Adrenal gland (tissue), 12 donors: ENCODE results near the gene DCUN1D2. TPM values are rescaled to one million over a fixed set of nuclear protein-coding genes. Genes with fewer than 3 reads are reported as not detected.

ENCODE experiments used
- DNase-seq, 7 donors: peaks; one replicate each; pipeline ENCODE4 v3.0.0-alpha.2; 2019 to 2020
- H3K27ac ChIP-seq, 5 donors: fragments of 200-600 bp; sonication (generic) in 4 of 5; 1 replicate in 3 of 5; 2 replicates in 2 of 5; pipeline versions ENCODE4 v1.5.1 to v1.8.0; 2016 to 2020; ENCODE audit warnings: mild to moderate bottlenecking in 1 of 5
- H3K27me3 ChIP-seq: fragments of 200-600 bp; 2 replicates; pipeline ENCODE4 v1.8.0; 2021
- H3K36me3 ChIP-seq, 2 donors: fragments of 200-600 bp; replicated peaks in 1 of 2; 1 replicate in 1 of 2; 2 replicates in 1 of 2; pipeline versions ENCODE4 v1.5.1 to v1.8.0; 2018 to 2022
- H3K4me1 ChIP-seq, 2 donors: fragments of 200-600 bp; replicated peaks in 1 of 2; 1 replicate in 1 of 2; 2 replicates in 1 of 2; pipeline versions ENCODE4 v1.5.1 to v1.8.0; 2018 to 2021
- H3K4me3 ChIP-seq, 4 donors: fragments of 200-600 bp; sonication (generic) in 3 of 4; one replicate each; pipeline ENCODE4 v1.5.1; 2016 to 2018
- H3K9me3 ChIP-seq, 3 donors: fragments of 200-600 bp; sonication (generic) in 1 of 3; replicated peaks in 1 of 3; 1 replicate in 2 of 3; 2 replicates in 1 of 3; pipeline versions ENCODE4 v1.5.1 to v1.8.0; 2016 to 2021
- POLR2A ChIP-seq, 2 donors: fragments of 450-650 bp; IDR thresholded peaks; one replicate each; pipeline ENCODE4 v1.6.1; 2017; ENCODE audit warnings: antibody characterized with exemption in 2 of 2, mild to moderate bottlenecking in 2 of 2, moderate library complexity in 1 of 2
- WGBS, 4 donors: extraction: QIAGEN DNeasy Blood & Tissue Kit in 2 of 4; methylation state at CpG; one replicate each; pipeline versions ENCODE4 v1.1.5 to v1.1.7; 2013 to 2017; 5-methylcytosine and 5-hydroxymethylcytosine counted together
- intact Hi-C, 2 donors: fragments of 100-400 bp; cut with DNase I; formaldehyde crosslinking; loops; one replicate each; pipeline versions ENCODE4 v1.14.1 to v1.15.0; 2022 to 2023
- polyA plus RNA-seq, 3 donors: library from polyadenylated mRNA; stranded (reverse); fragments of 200-250 nt in 2 of 3; fragments of 350-450 nt in 1 of 3; fragmentation: Illumina TruSeq in 1 of 3; extraction: RNeasy Lipid Tissue Mini Kit (QIAGEN cat#74804) in 1 of 3; gene quantifications; one replicate each; pipeline ENCODE4 v1.2.3, GENCODE V29; 2013 to 2014
- total RNA-seq, 9 donors: library from RNA; depleted of rRNA in 4 of 9; stranded (reverse); fragments of >200 nt in 4 of 9; fragments of 120-200 nt in 1 of 9; fragmentation: NEBNext Ultra II Directional in 1 of 9; extraction: Animal tissue kit (Norgen Biotek cat#: 25700) in 1 of 9; gene quantifications; one replicate each; pipeline versions ENCODE4 v1.1.0 to v1.2.4, GENCODE V29; 2013 to 2023
- TF ChIP-seq, protein P1 (sequence below), 6 experiments: fragments of 450-650 bp in 4 of 6; fragments of 200-600 bp in 2 of 6; sonication (generic) in 1 of 6; IDR thresholded peaks; 1 replicate in 5 of 6; 2 replicates in 1 of 6; pipeline versions ENCODE4 v1.5.1 to v1.8.0; 2016 to 2021; ENCODE audit warnings: antibody characterized with exemption in 6 of 6, mild to moderate bottlenecking in 2 of 6, moderate library complexity in 1 of 6
- donor health status: healthy with polysubstance abuse.
- donor health status: Bipolar disorder and iron deficiency.
- donor health status: DM: yes; HTN: yes; CAD: no.
- donor health status: DM: no; HTN: no; CAD: no.
- donor health status: DM: no; HTN: no; CAD: no.
- donor health status: DM: yes; HTN: yes; CAD: no.

The DCUN1D2 gene
- total and polyA plus RNA-seq, 12 donors, result 8.1 to 28.0 (median 18.8) TPM

DNA sequence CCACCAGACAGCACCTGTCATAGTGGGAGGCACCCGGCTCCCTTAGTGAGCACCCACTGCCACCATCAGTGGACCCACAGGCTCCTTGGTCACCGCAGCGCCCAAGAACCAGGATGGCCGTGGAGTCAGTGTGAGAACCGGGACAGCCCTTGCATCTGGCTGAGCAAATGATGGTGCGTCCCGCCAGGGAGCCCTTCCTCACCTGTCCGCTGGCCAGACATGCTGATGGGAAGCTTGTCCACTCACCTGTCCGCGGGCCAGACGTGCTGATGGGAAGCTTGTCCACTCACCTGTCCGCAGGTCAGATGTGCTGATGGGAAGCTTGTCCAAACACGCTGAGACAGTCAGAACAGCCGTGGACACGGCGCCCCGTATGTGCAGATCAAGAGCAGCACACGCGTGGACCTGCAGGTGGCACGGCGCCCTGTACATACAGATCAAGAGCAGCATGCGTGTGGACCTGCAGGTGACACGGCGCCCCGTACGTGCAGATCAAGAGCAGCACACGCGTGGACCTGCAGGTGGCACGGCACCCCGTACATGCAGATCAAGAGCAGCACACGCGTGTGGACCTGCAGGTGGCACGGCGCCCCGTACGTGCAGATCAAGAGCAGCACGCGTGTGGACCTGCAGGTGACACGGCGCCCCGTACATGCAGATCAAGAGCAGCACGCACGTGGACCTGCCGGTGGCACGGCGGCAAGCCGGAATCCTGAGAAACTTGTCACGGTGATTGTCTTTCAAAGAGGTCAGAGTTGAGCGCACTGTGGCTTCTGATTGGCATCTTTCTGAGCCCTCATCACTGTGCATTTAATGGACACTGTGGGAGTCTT is 40.7 kb upstream of the DCUN1D2 start:
- peaks cover 0 to 33% of the 10 kb centered on the region in 2 donors for H3K36me3 ChIP-seq
- H3K9me3 ChIP-seq, result no peaks in the 10 kb centered on the region
- peaks cover 6 to 9% of the 10 kb centered on the region in 2 donors for H3K4me1 ChIP-seq
- H3K27ac ChIP-seq, result no peak overlapping the region
- 94 to 96% (median 96%) methylated on average over 33 to 49 of the region's 49 CpGs for WGBS, 4 donors
- intact Hi-C loops, result no loop called here
- H3K4me3 ChIP-seq, result no peak overlapping the region
- no peak for TF ChIP-seq POLR2A (IDR thresholded peaks at IDR 0.05)
- TF ChIP-seq, protein P1, sequence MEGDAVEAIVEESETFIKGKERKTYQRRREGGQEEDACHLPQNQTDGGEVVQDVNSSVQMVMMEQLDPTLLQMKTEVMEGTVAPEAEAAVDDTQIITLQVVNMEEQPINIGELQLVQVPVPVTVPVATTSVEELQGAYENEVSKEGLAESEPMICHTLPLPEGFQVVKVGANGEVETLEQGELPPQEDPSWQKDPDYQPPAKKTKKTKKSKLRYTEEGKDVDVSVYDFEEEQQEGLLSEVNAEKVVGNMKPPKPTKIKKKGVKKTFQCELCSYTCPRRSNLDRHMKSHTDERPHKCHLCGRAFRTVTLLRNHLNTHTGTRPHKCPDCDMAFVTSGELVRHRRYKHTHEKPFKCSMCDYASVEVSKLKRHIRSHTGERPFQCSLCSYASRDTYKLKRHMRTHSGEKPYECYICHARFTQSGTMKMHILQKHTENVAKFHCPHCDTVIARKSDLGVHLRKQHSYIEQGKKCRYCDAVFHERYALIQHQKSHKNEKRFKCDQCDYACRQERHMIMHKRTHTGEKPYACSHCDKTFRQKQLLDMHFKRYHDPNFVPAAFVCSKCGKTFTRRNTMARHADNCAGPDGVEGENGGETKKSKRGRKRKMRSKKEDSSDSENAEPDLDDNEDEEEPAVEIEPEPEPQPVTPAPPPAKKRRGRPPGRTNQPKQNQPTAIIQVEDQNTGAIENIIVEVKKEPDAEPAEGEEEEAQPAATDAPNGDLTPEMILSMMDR (IDR thresholded peaks at IDR 0.05), result no peak
- H3K27me3 ChIP-seq, result no peaks in the 10 kb centered on the region
- DNase-seq, result peak in 1 of 7 donors; percentile 40

GRCh38 chr13:113528813-113529180 is 38.3 kb upstream of the DCUN1D2 start:
- Histone ChIP-seq H3K27me3 (no peaks in the 10 kb centered on the region), H3K27ac (no peak overlapping the region), H3K4me3 (no peak overlapping the region), H3K9me3 (no peaks in the 10 kb centered on the region), H3K36me3 (peaks cover 0 to 27% of the 10 kb centered on the region in 2 donors), H3K4me1 (peaks cover 6 to 9% of the 10 kb centered on the region in 2 donors)
- DNase-seq, result peak in 1 of 7 donors; percentile 34
- WGBS, 4 donors, result 91 to 94% (median 93%) methylated on average over 10 of the region's 10 CpGs
- TF ChIP-seq, protein P1 (IDR thresholded peaks at IDR 0.05), result no peak
- intact Hi-C loops, result no loop called here

DNA sequence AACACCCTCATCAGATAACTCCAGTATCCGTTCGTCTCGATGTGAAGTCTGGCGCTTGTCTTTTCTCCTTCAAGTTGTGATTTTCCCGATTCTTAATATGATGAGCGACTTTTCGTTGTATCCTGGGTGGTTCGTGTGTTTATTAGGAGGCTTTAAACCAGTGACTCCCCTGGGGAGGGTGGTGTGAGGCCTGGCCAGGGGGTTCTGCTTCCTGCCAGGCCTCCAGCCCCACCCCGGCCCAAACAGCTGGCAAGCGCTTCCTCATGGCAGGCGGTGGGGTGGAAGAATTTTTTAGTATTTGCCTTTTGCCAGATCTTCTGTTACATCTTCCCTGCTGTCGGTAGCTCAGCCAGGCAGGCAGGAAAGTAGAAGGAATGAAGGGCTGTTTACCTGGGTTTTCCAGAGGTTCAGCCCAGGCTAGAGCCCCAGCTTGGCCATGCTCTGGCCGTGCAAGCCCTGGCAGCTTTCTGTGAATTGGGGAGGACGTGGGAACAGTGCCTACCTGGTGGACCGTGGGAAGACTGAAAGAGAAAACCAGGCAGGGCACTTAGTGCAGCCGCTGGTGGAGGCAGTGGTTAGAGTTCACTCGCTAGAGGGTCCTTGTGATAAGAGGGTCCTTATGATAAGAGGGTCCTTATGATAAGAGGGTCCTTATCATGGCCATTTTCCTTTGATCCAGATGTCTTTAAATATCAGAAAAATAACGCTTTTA is 37.7 kb upstream of the DCUN1D2 start:
- peaks cover 0 to 27% of the 10 kb centered on the region in 2 donors for H3K36me3 ChIP-seq
- WGBS, 4 donors, result 79 to 90% (median 83%) methylated on average over 18 of the region's 18 CpGs
- TF ChIP-seq POLR2A (IDR thresholded peaks at IDR 0.05), result no peak
- TF ChIP-seq, protein P1 (IDR thresholded peaks at IDR 0.05), result no peak
- peak in 2 of 7 donors; percentile 13 to 25 for DNase-seq
- no peak overlapping the region for H3K27ac ChIP-seq
- H3K9me3 ChIP-seq, result no peaks in the 10 kb centered on the region
- H3K4me3 ChIP-seq, result no peak overlapping the region
- peaks cover 6% of the 10 kb centered on the region in 2 donors for H3K4me1 ChIP-seq
- no peaks in the 10 kb centered on the region for H3K27me3 ChIP-seq
- intact Hi-C loops, result no loop called here

GRCh38 chr13:113527272-113527958 is 36.9 kb upstream of the DCUN1D2 start:
- intact Hi-C loops, result no loop called here
- peaks cover 0 to 27% of the 10 kb centered on the region in 2 donors for H3K36me3 ChIP-seq
- H3K9me3 ChIP-seq, result no peaks in the 10 kb centered on the region
- H3K27me3 ChIP-seq, result no peaks in the 10 kb centered on the region
- peaks cover 2 to 5% of the 10 kb centered on the region in 2 donors for H3K4me1 ChIP-seq
- no peak overlapping the region for H3K4me3 ChIP-seq
- WGBS, 4 donors, result 83 to 88% (median 86%) methylated on average over 19 of the region's 19 CpGs
- peak in 2 of 7 donors; percentile 9 to 20 for DNase-seq
- no peak overlapping the region for H3K27ac ChIP-seq
- TF ChIP-seq, protein P1 (IDR thresholded peaks at IDR 0.05), result no peak
- TF ChIP-seq POLR2A (IDR thresholded peaks at IDR 0.05), result no peak
